Epithelial cell of esophagus (primary cell): ENCODE data around the gene FGF6.
"Not testable (repeated sequence)": the region's sequence is repeated elsewhere in the genome, so short reads cannot be mapped to it uniquely, and the experiment has no call there.

Source experiments
- DNase-seq: peaks from one replicate; pipeline ENCODE4 v3.0.0; 2010; ENCODE audit warnings: low read depth
- H3K4me3 ChIP-seq: 2 replicates; pipeline ENCODE4 v1.5.1; 2011; ENCODE audit warnings: mild to moderate bottlenecking, low read length, control low read depth
- CTCF ChIP-seq: IDR thresholded peaks from 2 replicates; pipeline ENCODE4 v1.5.1; 2011; ENCODE audit warnings: low read depth, mild to moderate bottlenecking, low read length, control low read depth, inconsistent platforms; ENCODE audit not compliant: insufficient read depth; ENCODE audit errors: missing control alignments

Gene FGF6

GRCh38 chr12:4412056-4412455 lies 33.6 kb downstream of the FGF6 start:
- DNase-seq: no peak
- TF ChIP-seq CTCF: no peak

GRCh38 chr12:4407136-4407535 lies 38.5 kb downstream of the FGF6 start:
- no peak for TF ChIP-seq CTCF
- H3K4me3 ChIP-seq: no peak overlapping the region
- no peak for DNase-seq

More at GRCh38 chr12:4412056-4412455, 33.6 kb downstream of the FGF6 start:
- no peak overlapping the region for H3K4me3 ChIP-seq

- not testable (repeated sequence) for DNase-seq, H3K4me3 ChIP-seq
Measured at GRCh38 chr12:4404877-4405637, 40.6 kb downstream of the FGF6 start.

- TF ChIP-seq CTCF: no peak
- no peak overlapping the region for H3K4me3 ChIP-seq
- DNase-seq: no peak
Measured at GRCh38 chr12:4402996-4403395, 42.6 kb downstream of the FGF6 start.

GRCh38 chr12:4401117-4401516 lies 44.5 kb downstream of the FGF6 start:
- DNase-seq: no peak

GRCh38 chr12:4395818-4396217 lies 49.8 kb downstream of the FGF6 start:
- H3K4me3 ChIP-seq: no peak overlapping the region
- no peak for TF ChIP-seq CTCF
- no peak for DNase-seq

More at GRCh38 chr12:4401117-4401516, 44.5 kb downstream of the FGF6 start:
- H3K4me3 ChIP-seq: no peak overlapping the region
- TF ChIP-seq CTCF: no peak

GRCh38 chr12:4393211-4393610 lies 52.4 kb downstream of the FGF6 start:
- no peak for DNase-seq
- TF ChIP-seq CTCF: no peak

More at GRCh38 chr12:4393211-4393610, 52.4 kb downstream of the FGF6 start:
- no peak overlapping the region for H3K4me3 ChIP-seq
